ENCODE measurements around the gene SLC39A11. TPM values are rescaled to one million over a fixed set of nuclear protein-coding genes. Genes with fewer than 3 reads are reported as not detected.

The SLC39A11 gene
- polyA plus RNA-seq, 3 donors, result 16.6 to 27.9 (median 26.6) TPM

DNA sequence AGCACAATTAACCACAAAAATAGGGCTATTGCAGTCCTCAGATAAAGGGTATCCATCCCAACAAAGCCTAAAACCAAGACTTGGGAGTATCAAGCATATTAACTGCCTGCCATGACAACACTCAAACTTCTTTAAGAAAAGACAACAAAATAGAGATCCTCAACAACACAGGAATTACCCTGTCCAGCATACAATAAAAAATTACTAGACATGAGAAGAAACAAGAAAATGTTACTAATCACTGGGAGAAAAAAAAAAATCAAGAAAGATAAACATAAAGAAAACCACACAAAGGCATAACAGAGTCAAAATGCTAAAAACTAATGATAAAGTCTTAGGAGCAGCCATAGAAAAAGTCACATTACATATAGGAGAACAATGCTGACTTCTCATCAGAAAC lies 73.9 kb downstream of the SLC39A11 start:
- Mint-ChIP-seq H3K36me3 (peaks cover 31 to 38% of the 10 kb centered on the region in 2 donors), H3K27me3 (ENCODE audit: low read depth in 3 of 3) (no peaks in the 10 kb centered on the region), H3K9me3 (peaks cover 9 to 20% (median 14%) of the 10 kb centered on the region in 7 donors), H3K4me1 (peaks cover 21% of the 10 kb centered on the region), H3K27ac (no peak overlapping the region), H3K4me3 (no peak overlapping the region)
- Histone ChIP-seq H3K36me3 (replicated peaks in 1 of 2; ENCODE audit: control insufficient read depth in 1 of 2, insufficient read depth in 2 of 2, low read length in 2 of 2) (peaks cover 8 to 30% of the 10 kb centered on the region in 2 donors), H3K4me2 (replicated peaks; ENCODE audit: extremely low read depth, low read length, poor library complexity, severe bottlenecking) (no peak overlapping the region), H4K20me1 (ENCODE audit: insufficient read depth, low read length) (peaks cover 19% of the 10 kb centered on the region), H2AFZ (ENCODE audit: insufficient read depth, low read depth, low read length, poor library complexity, severe bottlenecking) (no peak overlapping the region), H3K27me3 (ENCODE audit: control insufficient read depth in 2 of 2, insufficient read depth in 2 of 2, low read length in 2 of 2) (no peaks in the 10 kb centered on the region), H3K4me1 (ENCODE audit: control insufficient read depth in 1 of 2, insufficient read depth in 2 of 2, low read length in 2 of 2) (no peaks in the 10 kb centered on the region), H3K9ac (ENCODE audit: insufficient read depth, low read length, poor library complexity, severe bottlenecking) (no peak overlapping the region), H3K79me2 (ENCODE audit: insufficient read depth, low read length) (peaks cover 93% of the 10 kb centered on the region), H3K4me3 (replicated peaks in 1 of 3; ENCODE audit: low read depth in 2 of 3, low read length in 3 of 3) (no peak overlapping the region), H3K9me3 (replicated peaks in 1 of 2; ENCODE audit: control insufficient read depth in 1 of 2, insufficient read depth in 1 of 2, low read length in 2 of 2) (peaks cover 3 to 19% of the 10 kb centered on the region in 2 donors), H3K27ac (ENCODE audit: low read depth in 1 of 2, low read length in 2 of 2) (no peak overlapping the region)
- no peak for TF ChIP-seq CTCF (IDR thresholded peaks at IDR 0.05)
- no peak for DNase-seq
- intact Hi-C loops (cut with micrococcal nuclease), result no loop called here

GRCh38 chr17:73017658-73018057 lies 74.8 kb downstream of the SLC39A11 start:
- no peak for TF ChIP-seq CTCF (IDR thresholded peaks at IDR 0.05)
- no peak overlapping the region for H3K27ac Mint-ChIP-seq
- no peak for DNase-seq
- peaks cover 8 to 20% (median 14%) of the 10 kb centered on the region in 7 donors for H3K9me3 Mint-ChIP-seq
- Histone ChIP-seq H3K9me3 (replicated peaks in 1 of 2; ENCODE audit: control insufficient read depth in 1 of 2, insufficient read depth in 1 of 2, low read length in 2 of 2) (peaks cover 3 to 19% of the 10 kb centered on the region in 2 donors), H3K4me3 (replicated peaks in 1 of 3; ENCODE audit: low read depth in 2 of 3, low read length in 3 of 3) (no peak overlapping the region), H3K27me3 (ENCODE audit: control insufficient read depth in 2 of 2, insufficient read depth in 2 of 2, low read length in 2 of 2) (no peaks in the 10 kb centered on the region), H3K27ac (ENCODE audit: low read depth in 1 of 2, low read length in 2 of 2) (no peak overlapping the region), H3K79me2 (ENCODE audit: insufficient read depth, low read length) (peaks cover 93% of the 10 kb centered on the region), H2AFZ (ENCODE audit: insufficient read depth, low read depth, low read length, poor library complexity, severe bottlenecking) (no peak overlapping the region), H3K36me3 (replicated peaks in 1 of 2; ENCODE audit: control insufficient read depth in 1 of 2, insufficient read depth in 2 of 2, low read length in 2 of 2) (peaks cover 5 to 20% of the 10 kb centered on the region in 2 donors), H3K4me1 (ENCODE audit: control insufficient read depth in 1 of 2, insufficient read depth in 2 of 2, low read length in 2 of 2) (no peaks in the 10 kb centered on the region), H4K20me1 (ENCODE audit: insufficient read depth, low read length) (peaks cover 21% of the 10 kb centered on the region), H3K4me2 (replicated peaks; ENCODE audit: extremely low read depth, low read length, poor library complexity, severe bottlenecking) (no peak overlapping the region), H3K9ac (ENCODE audit: insufficient read depth, low read length, poor library complexity, severe bottlenecking) (no peak overlapping the region)
- H3K36me3 Mint-ChIP-seq, result peaks cover 26 to 29% of the 10 kb centered on the region in 2 donors
- WGBS (ENCODE audit: insufficient coverage), result no CpG with 5 or more reads among the region's 3 CpGs
- H3K4me1 Mint-ChIP-seq, result peaks cover 23% of the 10 kb centered on the region
- H3K4me3 Mint-ChIP-seq, result no peak overlapping the region
- intact Hi-C loops (cut with micrococcal nuclease), result no loop called here
- H3K27me3 Mint-ChIP-seq (ENCODE audit: low read depth in 3 of 3), result no peaks in the 10 kb centered on the region
